Nephron (organoid): ENCODE measurements around the gene DRGX.

Source experiments
- H3K27ac Mint-ChIP-seq, 3 experiments: 2 replicates each; pipeline ENCODE4 v1.8.0; 2020; ENCODE audit warnings: mixed read lengths in 3 of 3, mild to moderate bottlenecking in 2 of 3, moderate library complexity in 1 of 3
- H3K27me3 Mint-ChIP-seq: 2 replicates; pipeline ENCODE4 v1.8.0; 2021; ENCODE audit warnings: low read depth, mild to moderate bottlenecking, moderate library complexity, mixed read lengths
- H3K36me3 Mint-ChIP-seq: 2 replicates; pipeline ENCODE4 v1.8.0; 2020; ENCODE audit warnings: low read depth, mixed read lengths
- H3K4me1 Mint-ChIP-seq: 2 replicates; pipeline ENCODE4 v1.8.0; 2020; ENCODE audit warnings: mixed read lengths
- H3K4me3 Mint-ChIP-seq, 3 experiments: 2 replicates each; pipeline ENCODE4 v1.8.0; 2020; ENCODE audit warnings: mild to moderate bottlenecking in 3 of 3, mixed read lengths in 3 of 3, moderate library complexity in 2 of 3
- H3K9me3 Mint-ChIP-seq: 2 replicates; pipeline ENCODE4 v1.8.0; 2020; ENCODE audit warnings: mixed read lengths
- TF ChIP-seq, protein P1 (sequence below), 3 experiments: fragments of 200-600 bp; sonication (generic); IDR thresholded peaks; one replicate each; pipeline ENCODE4 v1.5.0; 2021; ENCODE audit warnings: antibody characterized with exemption in 3 of 3; ENCODE audit not compliant: unreplicated experiment in 3 of 3

Gene DRGX

DNA sequence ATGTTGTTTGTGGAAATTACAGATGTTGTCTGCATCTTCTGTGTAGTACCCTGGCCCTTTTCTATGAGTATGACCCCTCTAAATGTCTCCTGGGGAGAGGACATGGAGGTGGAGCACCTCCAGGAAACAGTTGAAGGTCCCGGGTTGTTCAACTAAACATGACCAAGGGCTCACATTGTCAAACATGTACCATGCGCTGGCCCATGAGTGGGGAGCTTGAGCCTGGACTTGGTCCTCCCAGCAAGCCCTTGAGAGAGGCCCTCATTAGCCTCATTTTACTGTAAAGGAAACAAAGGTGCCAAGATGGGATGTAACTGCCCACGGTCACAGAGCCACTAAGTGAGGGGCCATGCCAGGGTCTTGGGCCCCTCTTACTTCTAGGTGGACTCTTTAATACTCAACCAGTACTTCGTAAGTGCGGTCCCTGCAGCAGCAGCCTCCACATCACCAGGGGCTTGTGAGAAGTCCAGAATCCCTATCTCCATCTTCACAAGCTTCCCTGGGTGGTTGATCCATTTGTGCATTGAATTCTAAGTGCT lies 65.7 kb downstream of the DRGX start:
- no peaks in the 10 kb centered on the region for H3K4me1 Mint-ChIP-seq
- H3K27ac Mint-ChIP-seq: no peak overlapping the region
- H3K9me3 Mint-ChIP-seq: no peaks in the 10 kb centered on the region
- no peak overlapping the region for H3K4me3 Mint-ChIP-seq
- peaks cover 6% of the 10 kb centered on the region for H3K27me3 Mint-ChIP-seq
- TF ChIP-seq, protein P1, sequence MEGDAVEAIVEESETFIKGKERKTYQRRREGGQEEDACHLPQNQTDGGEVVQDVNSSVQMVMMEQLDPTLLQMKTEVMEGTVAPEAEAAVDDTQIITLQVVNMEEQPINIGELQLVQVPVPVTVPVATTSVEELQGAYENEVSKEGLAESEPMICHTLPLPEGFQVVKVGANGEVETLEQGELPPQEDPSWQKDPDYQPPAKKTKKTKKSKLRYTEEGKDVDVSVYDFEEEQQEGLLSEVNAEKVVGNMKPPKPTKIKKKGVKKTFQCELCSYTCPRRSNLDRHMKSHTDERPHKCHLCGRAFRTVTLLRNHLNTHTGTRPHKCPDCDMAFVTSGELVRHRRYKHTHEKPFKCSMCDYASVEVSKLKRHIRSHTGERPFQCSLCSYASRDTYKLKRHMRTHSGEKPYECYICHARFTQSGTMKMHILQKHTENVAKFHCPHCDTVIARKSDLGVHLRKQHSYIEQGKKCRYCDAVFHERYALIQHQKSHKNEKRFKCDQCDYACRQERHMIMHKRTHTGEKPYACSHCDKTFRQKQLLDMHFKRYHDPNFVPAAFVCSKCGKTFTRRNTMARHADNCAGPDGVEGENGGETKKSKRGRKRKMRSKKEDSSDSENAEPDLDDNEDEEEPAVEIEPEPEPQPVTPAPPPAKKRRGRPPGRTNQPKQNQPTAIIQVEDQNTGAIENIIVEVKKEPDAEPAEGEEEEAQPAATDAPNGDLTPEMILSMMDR (IDR thresholded peaks at IDR 0.05; ENCODE audit: unreplicated experiment in 3 of 3): no peak
- no peaks in the 10 kb centered on the region for H3K36me3 Mint-ChIP-seq

DNA sequence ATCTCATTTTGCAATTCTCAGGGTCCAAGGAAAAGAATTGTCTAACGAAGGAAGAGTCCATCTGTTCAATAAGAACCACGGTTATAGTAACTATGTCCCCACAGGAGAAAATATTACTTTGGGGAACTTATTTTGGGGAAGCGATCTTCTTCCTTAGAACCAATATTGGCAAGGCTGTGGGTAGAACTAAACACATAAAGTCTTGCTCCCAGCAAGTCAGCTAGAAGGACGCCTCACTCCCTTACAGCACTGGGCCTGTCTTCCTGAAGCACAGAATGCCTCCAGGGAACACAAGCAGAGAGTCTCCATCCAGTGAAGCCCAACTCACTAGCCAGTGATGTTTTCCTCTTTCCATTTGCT lies 66.8 kb downstream of the DRGX start:
- Mint-ChIP-seq H3K9me3 (no peaks in the 10 kb centered on the region), H3K27me3 (peaks cover 10% of the 10 kb centered on the region), H3K4me3 (no peak overlapping the region), H3K27ac (no peak overlapping the region), H3K36me3 (no peaks in the 10 kb centered on the region), H3K4me1 (no peaks in the 10 kb centered on the region)
- TF ChIP-seq, protein P1 (IDR thresholded peaks at IDR 0.05; ENCODE audit: unreplicated experiment in 3 of 3): no peak

DNA sequence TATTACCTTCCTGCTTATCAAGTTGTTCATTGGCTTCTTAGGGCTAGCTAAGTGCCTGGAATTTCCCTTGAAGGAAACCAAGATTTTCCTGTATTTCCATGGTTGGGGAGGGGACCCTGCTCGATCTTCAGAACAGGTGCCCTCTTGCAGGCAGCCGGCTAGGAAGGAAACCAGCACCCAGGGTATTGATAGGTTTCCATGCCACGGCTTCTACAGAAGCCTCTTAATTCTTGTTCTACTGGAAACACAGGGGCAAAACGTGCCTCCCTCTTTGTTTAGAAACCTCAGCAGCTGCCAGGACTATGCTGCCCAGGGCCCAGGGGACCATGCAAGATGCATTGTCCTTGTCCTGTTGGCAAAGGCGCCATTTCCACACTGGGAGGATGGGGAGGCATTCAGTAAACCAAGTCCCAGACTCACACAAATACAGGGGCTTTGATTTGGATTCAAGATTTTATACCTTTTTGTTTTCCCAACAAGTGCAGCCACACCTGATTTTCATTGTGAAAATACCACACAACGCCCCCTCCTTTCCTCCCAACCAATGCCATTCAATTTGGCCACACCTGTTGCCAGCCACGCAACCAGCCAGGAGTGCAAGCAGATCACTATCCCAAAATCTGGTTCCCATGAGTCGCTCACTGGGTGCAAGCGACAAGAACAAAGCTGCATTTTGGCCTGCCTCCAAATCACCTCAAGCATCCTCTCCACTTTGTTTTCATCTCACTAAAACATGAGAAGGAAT lies 67.3 kb downstream of the DRGX start:
- Mint-ChIP-seq H3K4me3 (no peak overlapping the region), H3K27ac (no peak overlapping the region), H3K9me3 (no peaks in the 10 kb centered on the region), H3K27me3 (peaks cover 13% of the 10 kb centered on the region), H3K4me1 (no peaks in the 10 kb centered on the region), H3K36me3 (no peaks in the 10 kb centered on the region)
- TF ChIP-seq, protein P1 (IDR thresholded peaks at IDR 0.05; ENCODE audit: unreplicated experiment in 3 of 3): no peak

DNA sequence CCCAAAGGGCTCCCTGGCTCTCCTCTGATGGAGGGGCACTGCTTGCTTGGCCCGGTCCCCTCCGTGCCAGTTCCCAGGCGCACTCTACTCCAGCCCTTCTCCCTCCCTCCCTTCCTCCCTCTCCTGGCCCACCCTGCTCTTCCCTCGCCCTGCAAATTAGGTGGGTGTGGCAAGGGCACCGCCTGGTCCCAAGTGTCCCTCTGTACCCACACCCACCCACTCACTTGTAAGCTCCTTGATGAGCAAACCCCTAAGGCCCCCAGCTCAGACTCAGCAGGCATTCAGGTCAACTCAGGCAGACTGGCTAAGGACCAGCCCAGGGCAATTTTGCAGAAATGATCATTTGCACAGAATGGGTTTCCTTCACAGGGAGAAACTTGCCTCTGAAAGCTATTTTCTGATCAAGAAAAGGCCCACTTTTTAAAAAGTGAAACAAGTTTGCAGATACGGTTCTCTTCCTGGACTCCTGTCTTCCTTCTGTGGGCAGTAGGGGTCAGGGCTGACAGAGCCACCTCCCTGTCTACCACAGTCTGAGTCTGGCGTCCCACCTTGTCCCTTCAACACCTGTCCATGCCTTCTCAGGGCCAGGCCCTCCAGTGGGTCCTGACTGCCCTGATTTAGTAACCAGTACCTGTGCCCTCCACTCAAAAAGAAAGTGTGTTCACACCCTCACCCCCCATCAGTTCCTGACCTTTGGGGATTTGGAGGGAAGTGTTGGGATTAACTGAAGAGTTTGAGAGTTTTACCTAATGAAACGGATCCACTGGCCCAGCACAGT lies 68.7 kb downstream of the DRGX start:
- TF ChIP-seq, protein P1 (IDR thresholded peaks at IDR 0.05; ENCODE audit: unreplicated experiment in 3 of 3): no peak
- no peaks in the 10 kb centered on the region for H3K4me1 Mint-ChIP-seq
- H3K9me3 Mint-ChIP-seq: no peaks in the 10 kb centered on the region
- peaks cover 15% of the 10 kb centered on the region for H3K27me3 Mint-ChIP-seq
- no peak overlapping the region for H3K4me3 Mint-ChIP-seq
- no peak overlapping the region for H3K27ac Mint-ChIP-seq
- no peaks in the 10 kb centered on the region for H3K36me3 Mint-ChIP-seq

DNA sequence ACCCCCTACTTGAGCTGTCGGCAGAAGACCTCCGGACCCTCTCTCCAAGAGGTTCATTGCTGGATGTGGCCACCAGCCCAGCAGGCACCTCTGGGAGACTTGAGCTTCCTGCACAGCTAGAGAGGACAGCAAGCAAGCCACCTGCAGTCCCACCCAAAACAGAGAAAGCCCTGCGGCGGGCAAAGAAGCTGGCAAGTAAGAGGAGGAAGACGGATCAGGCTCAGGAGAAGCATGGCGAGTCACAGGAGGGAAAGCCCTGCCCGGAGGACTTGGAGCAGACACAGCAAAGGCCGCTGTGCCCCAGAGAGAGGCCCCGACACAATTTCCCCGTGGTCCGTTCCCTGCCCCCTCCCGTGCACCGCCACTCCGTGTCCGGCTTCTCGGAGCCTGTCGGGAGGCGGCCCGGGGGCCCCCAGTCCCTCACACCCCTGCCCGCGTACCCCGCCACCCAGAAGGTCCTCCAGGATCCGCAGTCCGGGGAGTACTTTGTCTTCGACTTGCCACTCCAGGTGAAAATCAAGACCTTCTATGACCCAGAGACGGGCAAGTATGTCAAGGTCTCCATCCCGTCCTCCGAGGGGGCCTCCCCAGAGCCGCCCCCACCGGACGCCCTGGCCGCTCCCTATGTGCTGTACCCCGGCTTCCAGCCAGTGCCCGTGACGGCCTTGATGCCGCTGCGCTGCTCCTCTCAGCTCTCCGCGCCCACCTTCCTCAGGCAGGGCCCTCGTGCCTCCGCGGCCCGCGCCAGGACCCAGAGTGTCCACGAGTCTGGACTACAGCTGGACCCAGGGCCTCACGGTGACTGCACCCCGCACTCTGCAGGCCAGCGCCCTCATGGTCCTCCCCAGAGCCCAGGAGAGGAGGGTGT lies 69.7 kb downstream of the DRGX start:
- TF ChIP-seq, protein P1 (IDR thresholded peaks at IDR 0.05; ENCODE audit: unreplicated experiment in 3 of 3): no peak
- H3K27me3 Mint-ChIP-seq: peaks cover 15% of the 10 kb centered on the region
- no peaks in the 10 kb centered on the region for H3K9me3 Mint-ChIP-seq
- no peak overlapping the region for H3K4me3 Mint-ChIP-seq
- H3K27ac Mint-ChIP-seq: no peak overlapping the region
- peaks cover 3% of the 10 kb centered on the region for H3K4me1 Mint-ChIP-seq
- no peaks in the 10 kb centered on the region for H3K36me3 Mint-ChIP-seq
